H1 (cell line): ENCODE measurements around the gene GDI2. TPM values are rescaled to one million over a fixed set of nuclear protein-coding genes. Genes with fewer than 3 reads are reported as not detected.

Experiments
- CHD1 ChIP-seq: IDR thresholded peaks from 2 replicates; pipeline ENCODE4 v1.6.1; 2012; ENCODE audit warnings: low read depth, low read length, improper control_type of control experiment
- GABPA ChIP-seq: IDR thresholded peaks from 2 replicates; pipeline ENCODE4 v1.6.1; 2011; ENCODE audit warnings: mild to moderate bottlenecking, low read length, moderate library complexity, borderline replicate concordance; ENCODE audit not compliant: insufficient read depth
- polyA plus RNA-seq, 7 experiments: library from polyadenylated mRNA; depleted of rRNA in 3 of 7; stranded (reverse) in 5 of 7; unstranded in 2 of 7; fragments of >200 nt in 5 of 7; fragments of 200-250 nt in 2 of 7; gene quantifications; 1 replicate in 5 of 7; 2 replicates in 1 of 7; 4 replicates in 1 of 7; pipeline versions ENCODE4 v1.2.1 to v1.2.3, GENCODE V29; 2011 to 2013; ENCODE audit warnings: missing spikeins in 2 of 7, mixed read lengths in 2 of 7
- total RNA-seq: library from RNA; stranded (reverse); fragmentation: NEBNext Ultra II Directional; extraction: Animal tissue kit (Norgen Biotek cat#: 25700); gene quantifications from 2 replicates; pipeline ENCODE4 v1.2.1, GENCODE V29; 2021
- TF ChIP-seq, protein P1 (sequence below): IDR thresholded peaks from 2 replicates; pipeline ENCODE4 v1.6.1; 2012; ENCODE audit warnings: low read length, inconsistent platforms

Gene GDI2
- total and polyA plus RNA-seq, 2 of the 8 experiments (the other 6 are each of a cell fraction or from before 2014, with no cell fraction given): 168 to 385 TPM

DNA sequence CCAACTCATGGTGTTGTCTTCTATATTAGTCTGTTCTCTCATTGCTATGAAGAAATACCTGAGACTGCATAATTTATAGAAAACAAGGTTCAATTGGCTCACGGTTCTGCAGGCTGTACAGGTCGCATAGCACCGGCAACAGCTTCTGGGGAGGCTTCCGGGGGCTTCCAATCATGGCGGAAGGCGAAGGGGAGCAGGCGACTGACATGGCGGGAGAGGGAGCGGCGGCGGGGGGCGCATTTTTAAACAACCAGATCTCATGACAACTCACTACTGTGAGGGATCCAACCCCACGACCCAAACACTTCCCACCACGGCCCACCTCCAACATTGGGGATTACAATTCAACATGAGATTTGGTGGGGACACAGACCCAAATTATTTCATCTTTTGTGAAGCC lies 28.7 kb upstream of the GDI2 start (continued):
- no peak for TF ChIP-seq CHD1
- TF ChIP-seq, protein P1, sequence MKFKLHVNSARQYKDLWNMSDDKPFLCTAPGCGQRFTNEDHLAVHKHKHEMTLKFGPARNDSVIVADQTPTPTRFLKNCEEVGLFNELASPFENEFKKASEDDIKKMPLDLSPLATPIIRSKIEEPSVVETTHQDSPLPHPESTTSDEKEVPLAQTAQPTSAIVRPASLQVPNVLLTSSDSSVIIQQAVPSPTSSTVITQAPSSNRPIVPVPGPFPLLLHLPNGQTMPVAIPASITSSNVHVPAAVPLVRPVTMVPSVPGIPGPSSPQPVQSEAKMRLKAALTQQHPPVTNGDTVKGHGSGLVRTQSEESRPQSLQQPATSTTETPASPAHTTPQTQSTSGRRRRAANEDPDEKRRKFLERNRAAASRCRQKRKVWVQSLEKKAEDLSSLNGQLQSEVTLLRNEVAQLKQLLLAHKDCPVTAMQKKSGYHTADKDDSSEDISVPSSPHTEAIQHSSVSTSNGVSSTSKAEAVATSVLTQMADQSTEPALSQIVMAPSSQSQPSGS: no peak
- no peak for TF ChIP-seq GABPA
